Caco-2 (cell line): ENCODE results near the gene TRPV4. TPM values are rescaled to one million over a fixed set of nuclear protein-coding genes. Genes with fewer than 3 reads are reported as not detected.

Experiments used
- BruUV-seq: library from RNA; stranded (reverse); fragments of 400-500 nt; replicated peaks from 2 replicates; lab custom pipeline; 2021; lab: Mats Ljungman, UMichigan
- CTCF ChIA-PET: fragments of 300-600 bp; sonication (Branson Sonifier 250); formaldehyde crosslinking; loops from one replicate; lab custom pipeline; 2022; ENCODE audit warnings: antibody characterized with exemption; lab: Charles Lee
- POLR2A ChIA-PET: fragments of 300-600 bp; sonication (Branson Sonifier 250); formaldehyde crosslinking; loops from one replicate; lab custom pipeline; 2022; ENCODE audit warnings: antibody characterized with exemption; lab: Charles Lee
- DNase-seq, 2 experiments: peaks; one replicate each; pipeline versions ENCODE4 v3.0.0 to v3.0.0-alpha.2; 2020 to 2022
- H3K27me3 ChIP-seq: replicated peaks from 2 replicates; pipeline ENCODE4 v1.6.0; 2011; ENCODE audit warnings: low read length; ENCODE audit not compliant: control insufficient read depth, insufficient read depth
- H3K36me3 ChIP-seq: 2 replicates; pipeline ENCODE4 v1.5.1; 2011; ENCODE audit warnings: low read length; ENCODE audit not compliant: control insufficient read depth, insufficient read depth
- H3K4me1 ChIP-seq: fragments of 250-450 bp; sonication (Bioruptor Pico); 2 replicates; pipeline ENCODE4 v1.5.1; 2020; ENCODE audit warnings: mild to moderate bottlenecking
- H3K4me3 ChIP-seq: 2 replicates; pipeline ENCODE4 v1.5.1; 2011; ENCODE audit warnings: low read depth, mild to moderate bottlenecking, control low read depth, low read length
- H3K9me3 ChIP-seq: fragments of 250-450 bp; sonication (Bioruptor Pico); 2 replicates; pipeline ENCODE4 v1.5.1; 2020; ENCODE audit warnings: mild to moderate bottlenecking, moderate library complexity
- H3K27ac Mint-ChIP-seq: one replicate; pipeline ENCODE4 v1.8.0; 2022; ENCODE audit warnings: mixed read lengths; ENCODE audit not compliant: unreplicated experiment
- H3K27me3 Mint-ChIP-seq: one replicate; pipeline ENCODE4 v1.8.0; 2022; ENCODE audit warnings: mixed read lengths; ENCODE audit not compliant: insufficient read depth, unreplicated experiment
- H3K36me3 Mint-ChIP-seq: one replicate; pipeline ENCODE4 v1.8.0; 2022; ENCODE audit warnings: mild to moderate bottlenecking, mixed read lengths; ENCODE audit not compliant: insufficient read depth, unreplicated experiment
- H3K4me1 Mint-ChIP-seq: one replicate; pipeline ENCODE4 v1.8.0; 2022; ENCODE audit warnings: low read depth, mixed read lengths; ENCODE audit not compliant: unreplicated experiment
- H3K4me3 Mint-ChIP-seq: one replicate; pipeline ENCODE4 v1.8.0; 2022; ENCODE audit warnings: mild to moderate bottlenecking, moderate library complexity, mixed read lengths; ENCODE audit not compliant: unreplicated experiment
- H3K9me3 Mint-ChIP-seq: one replicate; pipeline ENCODE4 v1.8.0; 2022; ENCODE audit warnings: mixed read lengths; ENCODE audit not compliant: unreplicated experiment
- CTCF ChIP-seq, 2 experiments: fragments of 200-600 bp in 1 of 2; IDR thresholded peaks; 1 replicate in 1 of 2; 2 replicates in 1 of 2; pipeline versions ENCODE4 v1.5.1 to v1.8.0; 2011 to 2022; ENCODE audit warnings: antibody characterized with exemption in 1 of 2, control low read depth in 1 of 2, inconsistent platforms in 1 of 2, low read depth in 1 of 2, low read length in 1 of 2, mild to moderate bottlenecking in 1 of 2, moderate library complexity in 1 of 2; ENCODE audit not compliant: insufficient read depth in 1 of 2, severe bottlenecking in 1 of 2, unreplicated experiment in 1 of 2
- intact Hi-C: fragments of 100-400 bp; cut with micrococcal nuclease; formaldehyde crosslinking; loops from one replicate; pipeline ENCODE4 v1.10.0; 2022; ENCODE audit not compliant: unreplicated experiment
- total RNA-seq: library from RNA; stranded (reverse); gene quantifications from 2 replicates; pipeline ENCODE4 v1.2.3, GENCODE V29; 2022

The TRPV4 gene
- total RNA-seq, 1 experiment from 2014 or later, result not detected

- H3K36me3 Mint-ChIP-seq, result peaks cover 10% of the 10 kb centered on the region
- no peaks in the 10 kb centered on the region for H3K27me3 ChIP-seq
- no peak overlapping the region for H3K4me3 ChIP-seq
- H3K4me1 ChIP-seq, result no peaks in the 10 kb centered on the region
- no peaks in the 10 kb centered on the region for H3K27me3 Mint-ChIP-seq
- intact Hi-C loops, result no loop called here
- peak; percentile 25 to 37 for DNase-seq
- no peak overlapping the region for H3K27ac Mint-ChIP-seq
- no peaks in the 10 kb centered on the region for H3K4me1 Mint-ChIP-seq
- no peaks in the 10 kb centered on the region for H3K9me3 ChIP-seq
- peak; percentile 32 to 42 for TF ChIP-seq CTCF (IDR thresholded peaks at IDR 0.05; ENCODE audit: insufficient read depth in 1 of 2, low read depth in 1 of 2, low read length in 1 of 2, severe bottlenecking in 1 of 2, unreplicated experiment in 1 of 2)
- no TSS peak for BruUV-seq
- no peaks in the 10 kb centered on the region for H3K9me3 Mint-ChIP-seq
- CTCF ChIA-PET, result interaction anchor here (0.6 to 2.2 kb wide), 6 partner anchors 10 to 341 kb away, joined by 3 to 12 read pairs (median 4); no protein-coding TSS in a partner anchor
- POLR2A ChIA-PET, result no interaction called here
- no peak overlapping the region for H3K4me3 Mint-ChIP-seq
- H3K36me3 ChIP-seq, result peaks cover 2% of the 10 kb centered on the region; the same call in 1 of the 2 replicates
Observed at GRCh38 chr12:109764123-109764522, 69.1 kb downstream of the TRPV4 start.

- Mint-ChIP-seq H3K4me3 (no peak overlapping the region), H3K4me1 (no peaks in the 10 kb centered on the region), H3K27ac (no peak overlapping the region), H3K36me3 (peaks cover 10% of the 10 kb centered on the region), H3K27me3 (no peaks in the 10 kb centered on the region), H3K9me3 (no peaks in the 10 kb centered on the region)
- Histone ChIP-seq H3K4me3 (no peak overlapping the region), H3K9me3 (no peaks in the 10 kb centered on the region), H3K36me3 (peaks cover 2% of the 10 kb centered on the region; the same call in 1 of the 2 replicates), H3K4me1 (no peaks in the 10 kb centered on the region), H3K27me3 (no peaks in the 10 kb centered on the region)
- TF ChIP-seq CTCF (IDR thresholded peaks at IDR 0.05; ENCODE audit: insufficient read depth in 1 of 2, low read depth in 1 of 2, low read length in 1 of 2, severe bottlenecking in 1 of 2, unreplicated experiment in 1 of 2), result no peak
- ChIA-PET CTCF (interaction anchor here (0.6 to 2.2 kb wide), 4 partner anchors 11 to 167 kb away, joined by 3 to 12 read pairs (median 5); no protein-coding TSS in a partner anchor), POLR2A (no interaction called here)
- intact Hi-C loops, result no loop called here
- peak in 1 of 2 experiments; percentile 34 for DNase-seq
- BruUV-seq, result no TSS peak
Observed at GRCh38 chr12:109763201-109763841, 69.9 kb downstream of the TRPV4 start.

GRCh38 chr12:109762673-109763191 is 70.5 kb downstream of the TRPV4 start:
- H3K4me3 ChIP-seq, result no peak overlapping the region
- no peak for DNase-seq
- no peaks in the 10 kb centered on the region for H3K9me3 ChIP-seq
- H3K4me1 Mint-ChIP-seq, result no peaks in the 10 kb centered on the region
- intact Hi-C loops, result no loop called here
- CTCF ChIA-PET, result interaction anchor here (0.7 to 1.1 kb wide), 2 partner anchors 12 to 165 kb away, joined by 3 to 5 read pairs; no protein-coding TSS in a partner anchor
- peaks cover 2% of the 10 kb centered on the region; the same call in 1 of the 2 replicates for H3K36me3 ChIP-seq
- peaks cover 14% of the 10 kb centered on the region for H3K36me3 Mint-ChIP-seq
- H3K9me3 Mint-ChIP-seq, result no peaks in the 10 kb centered on the region
- POLR2A ChIA-PET, result no interaction called here
- H3K27me3 Mint-ChIP-seq, result no peaks in the 10 kb centered on the region
- no peak overlapping the region for H3K4me3 Mint-ChIP-seq
- H3K4me1 ChIP-seq, result no peaks in the 10 kb centered on the region
- H3K27ac Mint-ChIP-seq, result no peak overlapping the region
- no peak for TF ChIP-seq CTCF (IDR thresholded peaks at IDR 0.05; ENCODE audit: insufficient read depth in 1 of 2, low read depth in 1 of 2, low read length in 1 of 2, severe bottlenecking in 1 of 2, unreplicated experiment in 1 of 2)
- no TSS peak for BruUV-seq
- H3K27me3 ChIP-seq, result no peaks in the 10 kb centered on the region
